Measurements from ENCODE around the gene ZFAND3.
"Not testable (repeated sequence)": the region's sequence is repeated elsewhere in the genome, so short reads cannot be mapped to it uniquely, and the experiment has no call there.

Gene ZFAND3

DNA sequence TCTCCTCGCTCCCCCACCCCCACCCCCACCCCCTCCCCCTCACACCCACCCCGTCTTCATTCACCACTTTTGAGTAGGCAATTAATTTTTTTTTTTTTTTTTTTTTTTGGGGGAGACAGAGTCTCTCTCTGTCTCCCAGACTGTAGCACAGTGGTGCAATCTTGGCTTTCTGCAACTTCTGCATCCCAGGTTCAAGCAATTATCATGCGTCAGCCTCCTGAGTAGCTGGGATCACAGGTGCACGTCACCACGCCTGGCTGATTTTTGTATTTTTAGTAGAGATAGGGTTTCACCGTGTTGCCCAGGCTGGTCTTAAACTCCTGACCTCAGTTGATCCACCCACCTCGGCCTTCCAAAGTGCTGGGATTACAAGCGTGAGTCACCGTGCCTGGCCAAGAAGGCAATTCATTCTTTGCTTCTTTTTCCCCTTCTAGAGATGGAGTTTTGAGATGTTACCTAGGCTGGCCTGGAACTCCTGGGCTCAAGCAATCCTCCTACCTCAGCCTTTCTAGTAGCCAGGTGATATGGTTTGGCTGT is 230.4 kb downstream of the ZFAND3 start:
- DNase-seq (ENCODE audit: low read depth, low spot score), result not testable (repeated sequence)

DNA sequence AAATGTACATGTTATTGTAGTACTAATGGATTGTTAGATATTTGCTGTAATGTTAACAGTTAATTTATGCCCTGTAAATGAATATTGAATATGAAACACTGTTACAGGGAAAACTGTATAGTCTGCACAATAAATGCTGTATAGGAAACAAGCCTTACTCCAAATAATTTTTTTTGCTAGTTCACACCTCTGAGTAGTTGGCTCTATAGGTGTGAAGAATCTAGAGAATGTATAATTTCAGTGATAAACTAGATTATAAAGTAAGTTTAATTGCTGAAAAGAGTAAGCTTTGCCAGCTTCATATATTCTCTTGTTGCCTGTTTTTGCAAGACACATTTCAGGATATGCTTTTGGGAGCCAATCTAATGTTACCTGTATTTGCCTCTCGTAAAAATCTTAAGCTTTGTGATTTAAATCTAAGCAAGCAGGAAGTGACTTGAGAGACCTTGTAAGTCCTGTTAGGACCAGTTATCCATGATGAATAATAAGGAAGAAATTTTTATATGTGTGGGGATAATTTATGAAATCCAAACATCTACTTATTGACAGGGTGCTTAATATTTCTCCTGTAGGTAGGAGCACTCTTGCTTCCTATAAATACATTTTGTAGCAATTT is 232.4 kb downstream of the ZFAND3 start:
- no peak for DNase-seq (ENCODE audit: low read depth, low spot score)

GRCh38 chr6:38054527-38055202 is 235.1 kb downstream of the ZFAND3 start:
- no peak for DNase-seq (ENCODE audit: low read depth, low spot score)

GRCh38 chr6:38055203-38055589 is 235.7 kb downstream of the ZFAND3 start:
- DNase-seq (ENCODE audit: low read depth, low spot score), result no peak

GRCh38 chr6:38056361-38056760 is 236.8 kb downstream of the ZFAND3 start:
- no peak for DNase-seq (ENCODE audit: low read depth, low spot score)

DNA sequence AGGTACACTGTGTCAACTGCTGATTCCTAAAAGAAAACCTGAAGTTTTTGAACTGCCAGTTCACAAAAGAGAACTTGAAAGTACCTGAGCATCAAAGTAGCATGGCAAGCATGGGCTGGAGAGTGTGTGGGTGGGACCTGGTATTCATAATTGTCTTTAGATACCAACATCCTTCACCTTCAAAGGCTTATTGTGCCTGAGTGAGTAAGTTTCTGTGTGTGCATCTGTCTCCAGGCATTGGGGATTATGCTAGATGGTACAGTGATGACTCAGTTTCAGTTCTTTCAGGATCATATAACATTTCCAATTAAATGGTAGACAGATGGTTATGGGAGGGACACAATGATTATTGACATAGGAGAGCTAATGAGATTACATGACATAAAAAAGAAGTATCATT is 238.5 kb downstream of the ZFAND3 start:
- no peak for DNase-seq (ENCODE audit: low read depth, low spot score)

GRCh38 chr6:38062066-38062465 is 242.5 kb downstream of the ZFAND3 start:
- DNase-seq (ENCODE audit: low read depth, low spot score), result no peak

GRCh38 chr6:38063973-38064372 is 244.4 kb downstream of the ZFAND3 start:
- no peak for DNase-seq (ENCODE audit: low read depth, low spot score)

DNA sequence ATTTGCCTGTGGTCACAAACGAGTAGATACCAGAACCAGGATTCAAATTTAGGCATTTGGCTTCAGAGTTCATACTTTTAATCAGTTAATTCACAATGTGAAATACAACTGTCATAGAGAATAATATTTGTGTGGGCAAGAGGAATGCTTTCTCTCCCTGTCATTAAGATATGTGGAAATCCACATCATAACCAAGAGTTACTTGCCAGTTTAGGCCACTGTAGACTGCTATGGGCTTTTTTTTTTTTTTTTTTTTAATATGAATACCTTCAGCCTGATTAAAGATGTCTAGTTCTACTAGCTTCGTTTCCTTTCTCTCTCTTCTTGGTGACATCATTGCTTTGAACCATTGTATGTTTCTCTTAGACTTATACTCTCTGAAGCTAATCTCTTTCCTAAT is 244.9 kb downstream of the ZFAND3 start:
- DNase-seq (ENCODE audit: low read depth, low spot score), result no peak

GRCh38 chr6:38065734-38066305 is 246.3 kb downstream of the ZFAND3 start:
- no peak for DNase-seq (ENCODE audit: low read depth, low spot score)

DNA sequence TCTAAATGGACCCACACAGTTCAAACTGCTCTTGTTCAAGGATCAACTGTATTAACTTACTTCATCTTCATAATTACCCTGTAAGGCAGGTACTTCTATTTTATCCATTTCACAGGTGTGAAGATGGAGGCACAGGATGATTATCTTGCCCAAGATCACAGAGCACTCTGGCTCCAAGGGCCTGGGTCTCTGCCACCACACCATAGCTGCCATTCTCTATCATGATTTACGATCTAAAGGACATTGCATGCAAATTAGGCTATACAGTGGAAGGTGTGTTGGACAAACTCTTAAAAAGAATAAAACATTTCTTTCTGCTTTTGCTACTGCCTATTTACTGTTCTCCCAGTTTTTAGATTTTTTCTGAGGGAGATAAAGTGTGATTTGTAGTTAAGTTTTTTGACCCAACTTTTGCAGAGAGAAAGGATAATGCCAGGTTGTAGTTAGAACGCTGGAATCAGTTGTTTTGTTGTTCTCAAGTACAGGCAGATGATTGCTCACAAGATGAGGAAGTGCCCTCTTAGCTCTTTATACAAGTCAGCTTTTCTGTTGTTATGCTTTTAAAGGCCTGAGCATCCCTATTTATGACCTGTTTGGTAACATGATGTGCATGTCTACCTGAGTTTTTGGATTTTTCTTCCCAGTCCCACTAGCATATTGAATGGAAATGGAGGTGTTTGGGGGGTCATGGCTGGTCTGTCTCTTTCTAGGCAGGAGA is 247.9 kb downstream of the ZFAND3 start:
- DNase-seq (ENCODE audit: low read depth, low spot score), result no peak

GRCh38 chr6:38068854-38069590 is 249.5 kb downstream of the ZFAND3 start:
- DNase-seq (ENCODE audit: low read depth, low spot score), result no peak

GRCh38 chr6:38077488-38078030 is 258.0 kb downstream of the ZFAND3 start:
- no peak for DNase-seq (ENCODE audit: low read depth, low spot score)

- no peak for DNase-seq (ENCODE audit: low read depth, low spot score)
Measured at GRCh38 chr6:38078671-38079070, 259.1 kb downstream of the ZFAND3 start.

GRCh38 chr6:38079107-38079506 is 259.6 kb downstream of the ZFAND3 start:
- DNase-seq (ENCODE audit: low read depth, low spot score), result no peak

GRCh38 chr6:38079537-38079936 is 260.0 kb downstream of the ZFAND3 start:
- DNase-seq (ENCODE audit: low read depth, low spot score), result no peak

DNA sequence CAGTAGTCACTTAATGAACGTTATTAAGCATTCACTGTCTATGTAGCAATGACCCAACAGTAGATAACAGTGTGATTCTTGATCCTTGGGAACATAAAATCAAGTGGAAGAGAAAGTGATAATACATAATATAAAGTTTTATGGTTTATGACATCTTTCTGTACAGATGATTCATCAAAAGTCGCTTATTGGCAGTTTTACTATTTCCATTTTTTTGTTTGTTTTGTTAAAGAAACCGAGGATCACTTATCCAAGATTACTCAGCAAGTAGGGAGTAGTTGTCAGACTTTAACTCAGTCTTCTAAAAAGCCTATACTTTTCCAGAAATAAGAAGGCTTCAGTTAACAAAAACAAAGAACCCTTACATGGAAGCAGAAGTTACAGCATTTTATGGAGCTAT is 260.8 kb downstream of the ZFAND3 start:
- no peak for DNase-seq (ENCODE audit: low read depth, low spot score)

- DNase-seq (ENCODE audit: low read depth, low spot score), result no peak
Measured at GRCh38 chr6:38080889-38081288, 261.4 kb downstream of the ZFAND3 start.

DNA sequence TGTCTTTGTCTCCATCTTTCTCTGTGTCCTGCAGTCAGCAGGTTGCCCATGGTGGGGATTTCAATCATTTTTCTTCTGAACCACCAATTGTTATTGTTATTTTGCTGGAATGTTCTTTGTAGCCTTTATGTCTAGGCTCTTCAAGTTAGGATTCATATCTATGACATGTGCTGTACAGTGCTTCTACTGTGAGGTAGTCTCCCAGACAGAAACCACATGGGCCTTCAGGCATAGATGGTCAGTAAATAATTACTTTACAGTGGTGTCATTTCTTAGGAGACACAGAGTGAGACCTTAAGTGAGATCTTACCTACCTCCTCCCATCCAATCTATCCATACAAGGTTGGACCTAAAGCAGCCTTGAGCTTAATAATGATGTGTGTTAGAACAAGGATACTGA is 265.5 kb downstream of the ZFAND3 start:
- DNase-seq (ENCODE audit: low read depth, low spot score), result no peak

DNA sequence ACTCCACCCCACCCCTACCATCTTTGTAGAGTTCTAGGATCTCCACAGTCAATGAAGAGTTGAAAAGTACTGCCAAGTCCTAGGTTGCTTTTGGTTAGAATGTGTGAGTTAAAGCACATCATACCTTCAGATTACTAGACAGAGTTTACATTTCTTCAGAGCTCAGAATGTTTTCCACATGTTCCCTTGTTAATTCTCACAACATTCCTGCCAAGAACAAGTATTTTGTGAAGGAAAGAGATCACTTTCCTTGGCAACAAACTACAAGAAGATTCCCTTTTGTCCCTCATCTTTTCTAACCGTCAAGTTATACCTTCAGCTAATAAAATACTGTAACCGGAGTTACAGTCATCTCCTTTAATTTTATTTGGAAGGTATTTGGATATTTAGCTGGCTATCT is 266.8 kb downstream of the ZFAND3 start:
- no peak for DNase-seq (ENCODE audit: low read depth, low spot score)

GRCh38 chr6:38088010-38088409 is 268.5 kb downstream of the ZFAND3 start:
- no peak for DNase-seq (ENCODE audit: low read depth, low spot score)
